ENCODE measurements around the gene ACOX2.

- no peak for TF ChIP-seq CTCF (IDR thresholded peaks at IDR 0.05; ENCODE audit: low read depth, low read length, poor library complexity, severe bottlenecking)
- TF ChIP-seq EZH2phosphoT487 (IDR thresholded peaks at IDR 0.05; ENCODE audit: borderline replicate concordance, low read length), result no peak
Observed at GRCh38 chr3:58556761-58557221, 19.8 kb upstream of the ACOX2 start.

All from DOHH2 (cell line).